Left kidney (tissue), 1 donor: Measurements from ENCODE around the gene SIGLEC7. TPM values are rescaled to one million over a fixed set of nuclear protein-coding genes. Genes with fewer than 3 reads are reported as not detected.

Source experiments
- polyA plus RNA-seq: library from polyadenylated mRNA; unstranded; fragments of 120-200 nt; gene quantifications from one replicate; pipeline ENCODE4 v1.2.1, GENCODE V29; 2013; ENCODE audit not compliant: insufficient read length

Gene SIGLEC7
- polyA plus RNA-seq, 1 donor: not detected

Other genes starting within 250 kb of the SIGLEC7 start
- not detected for gene KLK4, start 230.9 kb upstream of the SIGLEC7 start, polyA plus RNA-seq
- 1.2 TPM for gene KLK5, start 189.3 kb upstream of the SIGLEC7 start, polyA plus RNA-seq
- gene KLK6, start 172.7 kb upstream of the SIGLEC7 start, polyA plus RNA-seq: 28.0 TPM
- gene KLK7, start 158.4 kb upstream of the SIGLEC7 start, polyA plus RNA-seq: 4.6 TPM
- 3.9 TPM for gene KLK8, start 140.7 kb upstream of the SIGLEC7 start, polyA plus RNA-seq
- 0.17 TPM for gene KLK10, start 122.6 kb upstream of the SIGLEC7 start, polyA plus RNA-seq
- 0.15 TPM for gene KLK11, start 115.7 kb upstream of the SIGLEC7 start, polyA plus RNA-seq
- not detected for gene KLK12, start 107.3 kb upstream of the SIGLEC7 start, polyA plus RNA-seq
- gene KLK13, start 77.2 kb upstream of the SIGLEC7 start, polyA plus RNA-seq: 0.76 TPM
- gene KLK14, start 59.4 kb upstream of the SIGLEC7 start, polyA plus RNA-seq: 0.45 TPM
- 1.8 TPM for gene CTU1, start 33.9 kb upstream of the SIGLEC7 start, polyA plus RNA-seq
- 1.4 TPM for gene SIGLEC9, start 17.4 kb upstream of the SIGLEC7 start, polyA plus RNA-seq
- gene CD33, start 82.8 kb downstream of the SIGLEC7 start, polyA plus RNA-seq: 3.0 TPM
- gene SIGLECL1, start 108.8 kb downstream of the SIGLEC7 start, polyA plus RNA-seq: not detected
- gene IGLON5, start 169.3 kb downstream of the SIGLEC7 start, polyA plus RNA-seq: 3.0 TPM
- gene VSIG10L, start 199.8 kb downstream of the SIGLEC7 start, polyA plus RNA-seq: 4.6 TPM
- gene ETFB, start 224.1 kb downstream of the SIGLEC7 start, polyA plus RNA-seq: 120 TPM
- gene CLDND2, start 226.7 kb downstream of the SIGLEC7 start, polyA plus RNA-seq: 1.0 TPM
- 1.3 TPM for gene NKG7, start 230.4 kb downstream of the SIGLEC7 start, polyA plus RNA-seq
- 0.18 TPM for gene LIM2, start 245.7 kb downstream of the SIGLEC7 start, polyA plus RNA-seq
- 0.32 TPM for gene C19orf84, start 248.3 kb downstream of the SIGLEC7 start, polyA plus RNA-seq